GM23248 (cell line): ENCODE measurements around the gene AP2B1. TPM values are rescaled to one million over a fixed set of nuclear protein-coding genes. Genes with fewer than 3 reads are reported as not detected.

ENCODE experiments used
- DNase-seq: peaks from one replicate; pipeline ENCODE4 v3.0.0-alpha.2; 2015
- H2AFZ ChIP-seq: fragments of 200-600 bp; sonication (generic); 2 replicates; pipeline ENCODE4 v1.6.1; 2016; ENCODE audit warnings: antibody characterized with exemption
- H3F3A ChIP-seq: fragments of 200-600 bp; sonication (generic); 2 replicates; pipeline ENCODE4 v1.6.1; 2016; ENCODE audit warnings: mild to moderate bottlenecking, antibody characterized with exemption, mixed run types; ENCODE audit not compliant: insufficient read depth
- H3K27ac ChIP-seq: fragments of 200-600 bp; sonication (generic); 2 replicates; pipeline ENCODE4 v1.5.1; 2016; ENCODE audit warnings: mild to moderate bottlenecking
- H3K27me3 ChIP-seq: fragments of 200-600 bp; sonication (generic); replicated peaks from 2 replicates; pipeline ENCODE4 v1.6.1; 2016; ENCODE audit warnings: mild to moderate bottlenecking; ENCODE audit not compliant: insufficient read depth
- H3K36me3 ChIP-seq: fragments of 200-600 bp; sonication (generic); 2 replicates; pipeline ENCODE4 v1.6.1; 2016; ENCODE audit warnings: low read depth, mild to moderate bottlenecking
- H3K4me1 ChIP-seq: fragments of 200-600 bp; sonication (generic); 2 replicates; pipeline ENCODE4 v1.6.1; 2016; ENCODE audit warnings: mild to moderate bottlenecking; ENCODE audit not compliant: insufficient read depth
- H3K4me2 ChIP-seq: fragments of 200-600 bp; sonication (generic); one replicate; pipeline ENCODE4 v1.6.1; 2016; ENCODE audit warnings: mild to moderate bottlenecking; ENCODE audit not compliant: unreplicated experiment
- H3K4me3 ChIP-seq: fragments of 200-600 bp; sonication (generic); 2 replicates; pipeline ENCODE4 v1.5.1; 2016; ENCODE audit warnings: mild to moderate bottlenecking
- H3K79me2 ChIP-seq: fragments of 200-600 bp; sonication (generic); 2 replicates; pipeline ENCODE4 v1.6.1; 2016; ENCODE audit warnings: mild to moderate bottlenecking; ENCODE audit not compliant: insufficient read depth
- H3K9ac ChIP-seq: fragments of 200-600 bp; sonication (generic); 2 replicates; pipeline ENCODE4 v1.6.1; 2016; ENCODE audit warnings: mild to moderate bottlenecking
- H3K9me2 ChIP-seq: fragments of 200-600 bp; sonication (generic); 2 replicates; pipeline ENCODE4 v1.6.1; 2016; ENCODE audit warnings: mixed run types, mild to moderate bottlenecking, moderate library complexity; ENCODE audit not compliant: insufficient read depth
- H3K9me3 ChIP-seq: fragments of 200-600 bp; sonication (generic); one replicate; pipeline ENCODE4 v1.6.1; 2017; ENCODE audit warnings: low read depth
- H4K20me1 ChIP-seq: fragments of 200-600 bp; sonication (generic); 2 replicates; pipeline ENCODE4 v1.6.0; 2016; ENCODE audit not compliant: insufficient read depth
- EZH2 ChIP-seq: fragments of 200-600 bp; sonication (generic); IDR thresholded peaks from 2 replicates; pipeline ENCODE4 v1.6.1; 2018; ENCODE audit warnings: antibody characterized with exemption, mild to moderate bottlenecking; ENCODE audit not compliant: insufficient read depth, poor library complexity, severe bottlenecking
- EZH2phosphoT487 ChIP-seq: fragments of 200-600 bp; sonication (generic); IDR thresholded peaks from 2 replicates; pipeline ENCODE4 v1.6.1; 2018; ENCODE audit warnings: antibody characterized with exemption, moderate library complexity, mild to moderate bottlenecking, low read depth; ENCODE audit not compliant: insufficient read depth
- WGBS, 2 experiments: methylation state at CpG; one replicate each; pipeline ENCODE4 v1.1.6; 2015 to 2017; ENCODE audit warnings: low lambda C conversion rate in 2 of 2, low coverage in 1 of 2; ENCODE audit errors: missing lambda C conversion rate in 2 of 2; 5-methylcytosine and 5-hydroxymethylcytosine counted together
- in situ Hi-C: fragments of 300-500 bp; cut with MboI; formaldehyde crosslinking; loops from 2 replicates; pipeline ENCODE4 v1.15.0; 2020
- polyA plus RNA-seq: library from polyadenylated mRNA; unstranded; fragments of >200 nt; fragmentation: Nextera tagmentation; extraction: Ambion mirVana; gene quantifications from 2 replicates; pipeline ENCODE4 v1.2.1, GENCODE V29; 2016
- total RNA-seq: library from RNA; depleted of rRNA; stranded (reverse); fragments of >200 nt; shearing (Covaris generic); gene quantifications from 2 replicates; pipeline ENCODE4 v1.2.3, GENCODE V29; 2014

AP2B1 gene
- total and polyA plus RNA-seq, 2 experiments from 2014 or later = 72.4 to 85.9 TPM

GRCh38 chr17:35568561-35568960, 18.6 kb upstream of the AP2B1 start:
- Histone ChIP-seq H3K9me3 (no peaks in the 10 kb centered on the region), H3K9me2 (no peaks in the 10 kb centered on the region), H3K4me1 (peaks cover 11% of the 10 kb centered on the region; the same call in 1 of the 2 replicates), H3F3A (no peaks in the 10 kb centered on the region), H3K4me3 (peak overlapping the region; percentile 100), H4K20me1 (no peaks in the 10 kb centered on the region), H3K27me3 (0 out of 2 replicates have a peak, but pooled peaks cover 9% of the 10 kb centered on the region), H3K4me2 (peak overlapping the region; percentile 95), H3K79me2 (peaks cover 49% of the 10 kb centered on the region), H3K27ac (peak overlapping the region; percentile 90), H3K9ac (peak overlapping the region; percentile 94), H3K36me3 (no peaks in the 10 kb centered on the region), H2AFZ (peak overlapping the region; percentile 96)
- in situ Hi-C loops = no loop called here
- WGBS, 2 experiments = 15 to 17% methylated on average over 13 to 15 of the region's 15 CpGs
- no peak for TF ChIP-seq EZH2phosphoT487
- TF ChIP-seq EZH2 = no peak
- peak; percentile 87 for DNase-seq

GRCh38 chr17:35569405-35569804, 17.7 kb upstream of the AP2B1 start:
- no peak for TF ChIP-seq EZH2
- no peak for TF ChIP-seq EZH2phosphoT487
- no peak overlapping the region for H2AFZ ChIP-seq
- no peak overlapping the region for H3K4me3 ChIP-seq
- no peaks in the 10 kb centered on the region for H3K9me2 ChIP-seq
- WGBS, 2 experiments = 70 to 79% methylated on average over 2 of the region's 2 CpGs
- H3K4me1 ChIP-seq = peaks cover 11% of the 10 kb centered on the region; the same call in 1 of the 2 replicates
- H4K20me1 ChIP-seq = no peaks in the 10 kb centered on the region
- no peak for DNase-seq
- 0 out of 2 replicates have a peak, but pooled peaks cover 9% of the 10 kb centered on the region for H3K27me3 ChIP-seq
- peaks cover 2% of the 10 kb centered on the region; the same call in 1 of the 2 replicates for H3F3A ChIP-seq
- H3K36me3 ChIP-seq = no peaks in the 10 kb centered on the region
- no peak overlapping the region for H3K27ac ChIP-seq
- peaks cover 49% of the 10 kb centered on the region for H3K79me2 ChIP-seq
- no peaks in the 10 kb centered on the region for H3K9me3 ChIP-seq
- peak overlapping the region; percentile 95 for H3K4me2 ChIP-seq
- H3K9ac ChIP-seq = peak overlapping the region; percentile 94
- in situ Hi-C loops = no loop called here

- Histone ChIP-seq H3K27ac (no peak overlapping the region), H3K9ac (no peak overlapping the region), H3K4me1 (peaks cover 18% of the 10 kb centered on the region), H3K9me3 (no peaks in the 10 kb centered on the region), H3K27me3 (no peaks in the 10 kb centered on the region), H3K79me2 (peaks cover 50% of the 10 kb centered on the region), H3K36me3 (peaks cover 11% of the 10 kb centered on the region; the same call in 1 of the 2 replicates), H3K4me2 (no peak overlapping the region), H3K4me3 (no peak overlapping the region), H2AFZ (no peak overlapping the region), H4K20me1 (no peaks in the 10 kb centered on the region), H3F3A (peaks cover 37% of the 10 kb centered on the region), H3K9me2 (no peaks in the 10 kb centered on the region)
- no peak for TF ChIP-seq EZH2phosphoT487
- in situ Hi-C loops = no loop called here
- no peak for DNase-seq
- 99 to 100% methylated on average over 3 of the region's 3 CpGs for WGBS, 2 experiments
Observed at GRCh38 chr17:35575759-35576158, 11.4 kb upstream of the AP2B1 start.

- peak overlapping the region; percentile 95 for H3K4me3 ChIP-seq
- no peak for TF ChIP-seq EZH2
- TF ChIP-seq EZH2phosphoT487 = no peak
- WGBS, 2 experiments = 0 to 2% methylated on average over 8 of the region's 8 CpGs
- H3K27me3 ChIP-seq = no peaks in the 10 kb centered on the region
- H3K27ac ChIP-seq = peak overlapping the region; percentile 79
- H3K9me3 ChIP-seq = no peaks in the 10 kb centered on the region
- H2AFZ ChIP-seq = peak overlapping the region; percentile 97
- peaks cover 37% of the 10 kb centered on the region for H3F3A ChIP-seq
- peak overlapping the region; percentile 93 for H3K9ac ChIP-seq
- H3K79me2 ChIP-seq = peaks cover 30% of the 10 kb centered on the region
- no peaks in the 10 kb centered on the region for H3K9me2 ChIP-seq
- peak; percentile 66 for DNase-seq
- H4K20me1 ChIP-seq = no peaks in the 10 kb centered on the region
- H3K36me3 ChIP-seq = peaks cover 11% of the 10 kb centered on the region; the same call in 1 of the 2 replicates
- in situ Hi-C loops = no loop called here
- peak overlapping the region; percentile 97 for H3K4me2 ChIP-seq
- peaks cover 18% of the 10 kb centered on the region for H3K4me1 ChIP-seq
Observed at GRCh38 chr17:35577830-35578196, 9.3 kb upstream of the AP2B1 start.
